Measurements from ENCODE around the gene COX6B1.
"Not testable (repeated sequence)": the region's sequence is repeated elsewhere in the genome, so short reads cannot be mapped to it uniquely, and the experiment has no call there.

The COX6B1 gene

GRCh38 chr19:35665604-35666003 lies 17.5 kb downstream of the COX6B1 start:
- no peak for DNase-seq (ENCODE audit: low read depth)

GRCh38 chr19:35666251-35666913 lies 18.3 kb downstream of the COX6B1 start, which contains the start of gene UPK1A:
TSS of gene UPK1A (plus strand) at chr19:35666517. CDS start at chr19:35666813, 296 bp downstream.
- DNase-seq (ENCODE audit: low read depth), result no peak

DNA sequence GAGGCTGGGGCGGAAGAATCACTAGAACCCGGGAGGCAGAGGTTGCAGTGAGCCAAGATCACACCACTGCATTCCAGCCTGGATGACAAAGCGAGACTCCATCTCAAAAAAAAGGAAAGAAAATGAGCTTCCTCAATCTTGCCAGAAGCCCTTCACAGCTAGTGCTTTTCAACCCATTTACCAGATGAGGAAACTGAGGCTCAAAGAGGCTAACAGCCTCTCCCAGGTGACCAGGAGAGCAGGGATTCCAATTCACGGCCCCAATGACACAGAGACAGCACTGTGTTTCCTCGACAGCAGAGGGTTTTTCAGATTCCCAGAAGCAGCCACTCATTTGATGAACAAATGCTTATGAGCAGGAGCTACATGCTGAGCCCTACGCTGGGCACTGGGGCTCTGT lies 21.4 kb downstream of the COX6B1 start:
- no peak for DNase-seq (ENCODE audit: low read depth)

DNA sequence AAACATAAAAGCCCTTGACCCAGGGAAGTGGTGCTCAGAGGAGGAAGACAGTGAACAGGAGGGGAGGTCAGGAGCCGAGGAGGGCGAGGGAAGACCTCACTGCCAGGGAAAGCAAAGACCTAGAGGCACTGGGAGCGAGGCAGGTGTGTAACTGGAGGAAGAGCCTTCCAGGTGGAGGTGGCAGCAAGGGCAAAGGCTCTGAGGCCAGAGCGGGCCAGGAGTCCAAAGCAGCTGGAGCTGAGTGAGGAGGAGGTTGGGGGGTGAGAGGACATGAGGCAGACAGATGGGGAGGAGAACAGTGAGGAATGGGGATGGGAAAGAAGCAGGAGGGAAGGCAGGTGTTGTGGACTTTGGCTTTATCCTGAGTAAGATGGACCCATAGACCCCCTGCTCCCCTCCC lies 21.9 kb downstream of the COX6B1 start:
- DNase-seq (ENCODE audit: low read depth), result no peak

DNA sequence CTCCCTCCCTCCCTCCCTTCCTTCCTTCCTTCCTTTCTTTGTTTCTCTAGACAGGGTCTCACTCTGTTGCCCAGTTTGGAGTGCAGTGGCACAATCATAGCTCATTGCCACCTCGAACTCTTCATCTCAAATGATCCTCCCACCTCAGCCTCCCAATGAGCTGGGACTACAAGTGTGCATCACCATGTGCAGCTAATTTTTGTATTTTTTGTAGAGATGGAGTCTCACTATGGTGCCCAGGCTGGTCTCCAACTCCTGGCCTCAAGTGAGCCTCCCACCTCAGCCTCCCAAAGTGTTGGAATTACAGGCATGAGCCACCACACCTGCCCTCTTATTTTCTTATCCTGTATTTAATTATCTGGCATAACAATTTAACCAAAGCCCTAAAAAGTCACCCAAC lies 22.6 kb downstream of the COX6B1 start:
- DNase-seq (ENCODE audit: low read depth), result no peak

- no peak for DNase-seq (ENCODE audit: low read depth)
Observed at GRCh38 chr19:35671818-35672217, 23.7 kb downstream of the COX6B1 start.

DNA sequence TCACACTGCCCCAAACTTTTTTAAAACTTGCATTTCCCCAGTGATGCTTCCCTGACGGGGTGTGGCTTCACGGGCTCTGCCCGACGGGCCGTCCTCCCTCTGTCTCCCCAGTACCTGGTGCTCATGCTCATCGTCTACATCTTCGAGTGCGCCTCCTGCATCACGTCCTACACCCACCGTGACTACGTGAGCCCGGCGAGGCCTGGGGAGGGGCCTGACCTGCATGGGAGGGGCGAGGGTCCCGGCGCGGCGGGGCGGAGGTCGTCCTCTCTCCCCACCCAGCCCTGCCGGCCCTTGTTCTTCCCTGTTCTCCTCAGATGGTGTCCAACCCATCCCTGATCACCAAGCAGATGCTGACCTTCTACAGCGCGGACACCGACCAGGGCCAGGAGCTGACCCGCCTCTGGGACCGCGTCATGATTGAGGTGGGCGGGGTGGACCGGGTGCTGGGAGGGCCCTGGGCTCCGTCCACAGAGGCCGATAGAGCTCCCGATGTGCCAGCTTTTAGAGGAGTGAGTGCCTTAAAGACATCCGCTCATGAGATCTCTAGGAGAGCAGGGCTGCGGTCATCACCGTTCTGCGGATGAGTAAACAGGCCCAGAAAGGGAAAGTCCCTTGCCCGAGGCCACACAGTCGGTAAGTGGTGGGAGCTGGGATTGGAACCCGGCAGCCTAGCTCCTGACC lies 25.1 kb downstream of the COX6B1 start:
- DNase-seq (ENCODE audit: low read depth), result peak; percentile 89

GRCh38 chr19:35675589-35676140 lies 27.5 kb downstream of the COX6B1 start:
- no peak for DNase-seq (ENCODE audit: low read depth)

DNA sequence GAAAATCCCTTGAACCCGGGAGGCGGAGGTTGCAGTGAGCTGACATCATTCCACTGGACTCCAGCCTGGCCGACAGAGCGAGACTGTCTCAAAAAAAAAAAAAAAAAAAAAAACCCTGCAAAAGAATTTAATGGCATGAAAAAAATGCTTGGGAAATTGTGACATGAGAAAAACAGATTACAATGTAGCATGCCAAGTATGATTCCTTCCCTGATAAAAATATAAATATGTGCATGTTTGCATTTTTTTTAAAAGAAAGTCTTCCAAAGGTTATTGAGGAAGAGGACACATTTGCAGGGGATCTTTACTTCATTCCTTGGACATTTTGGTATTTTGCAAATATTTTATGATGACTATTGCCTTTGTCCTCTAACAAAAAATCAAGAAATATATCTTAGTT lies 41.7 kb downstream of the COX6B1 start:
- no peak for DNase-seq (ENCODE audit: low read depth)

DNA sequence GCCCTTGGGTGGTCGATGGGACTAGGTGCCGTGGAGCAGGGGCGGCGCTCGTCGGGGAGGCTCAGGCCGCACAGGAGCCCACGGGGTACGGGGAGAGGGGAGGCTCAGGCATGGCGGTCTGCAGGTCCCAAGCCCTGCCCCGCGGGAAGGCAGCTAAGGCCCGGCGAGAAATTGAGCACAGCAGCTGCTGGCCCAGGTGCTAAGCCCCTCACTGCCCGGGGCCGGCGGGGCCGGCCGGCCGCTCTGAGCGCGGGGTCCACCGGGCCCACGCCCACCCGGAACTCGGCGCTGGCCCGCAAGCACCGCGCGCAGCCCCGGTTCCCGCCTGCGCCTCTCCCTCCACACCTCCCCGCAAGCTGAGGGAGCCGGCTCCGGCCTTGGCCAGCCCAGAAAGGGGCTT lies 43.0 kb downstream of the COX6B1 start:
- not testable (repeated sequence) for DNase-seq (ENCODE audit: low read depth)

GRCh38 chr19:35692010-35692409 lies 43.9 kb downstream of the COX6B1 start:
- no peak for DNase-seq (ENCODE audit: low read depth)

DNA sequence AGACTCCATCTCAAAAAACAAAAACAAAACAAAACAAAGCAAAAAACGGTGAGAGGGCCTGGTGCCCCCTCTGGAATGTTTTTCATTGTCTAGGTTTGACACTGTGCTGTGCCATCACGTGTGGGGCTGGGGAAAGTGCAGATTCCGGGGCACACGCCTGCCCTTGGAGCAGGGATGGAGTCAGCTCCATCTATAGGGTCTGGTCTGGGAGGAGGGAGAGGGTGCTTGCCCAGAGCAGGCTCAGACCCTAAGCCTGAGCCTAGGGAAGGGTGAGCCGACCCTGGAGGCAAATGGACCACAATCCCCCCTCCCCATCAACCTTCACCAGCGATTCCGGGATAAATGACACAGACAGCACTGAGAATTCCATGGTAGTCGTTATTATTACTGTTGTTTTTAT lies 45.3 kb downstream of the COX6B1 start:
- DNase-seq (ENCODE audit: low read depth), result no peak

DNA sequence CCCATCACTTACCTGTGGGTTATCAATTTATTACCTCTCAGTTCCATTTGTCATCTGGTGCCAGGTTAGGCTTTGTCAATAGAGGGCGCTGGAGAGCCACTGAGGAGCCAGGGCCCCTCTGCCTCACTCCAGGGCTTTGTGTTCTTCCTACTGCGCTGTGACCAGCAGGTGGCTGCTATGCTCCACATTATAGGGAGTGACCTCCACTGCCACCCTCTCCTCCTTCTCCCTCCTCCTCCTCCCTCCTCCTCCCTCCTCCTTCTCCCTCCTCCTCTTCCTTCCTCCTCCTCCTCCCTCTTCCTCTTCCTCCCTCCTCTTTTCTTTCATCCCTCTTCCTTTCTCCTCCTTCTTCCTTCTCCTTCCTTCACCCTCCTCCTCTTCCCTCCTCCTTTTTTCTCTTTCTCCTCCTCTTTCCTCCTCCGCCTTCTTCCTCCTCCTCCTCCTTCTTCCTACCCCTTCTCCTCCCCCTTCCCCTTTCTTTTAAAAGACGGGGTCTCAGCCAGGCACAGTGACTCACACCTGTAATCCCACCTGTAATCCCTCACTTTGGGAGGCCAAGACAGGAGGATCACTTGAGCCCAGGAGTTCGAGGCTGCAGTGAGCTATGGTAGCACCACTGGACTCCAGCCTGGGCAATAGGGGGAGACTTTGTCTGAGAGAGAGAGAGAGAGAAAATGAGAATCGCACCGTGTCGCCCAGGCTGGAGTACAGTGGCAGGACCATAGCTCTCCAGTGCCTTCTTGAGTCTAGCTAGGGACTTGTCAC lies 45.9 kb downstream of the COX6B1 start:
- peak; percentile 88 for DNase-seq (ENCODE audit: low read depth)

- DNase-seq (ENCODE audit: low read depth), result no peak
Observed at GRCh38 chr19:35695895-35696422, 47.8 kb downstream of the COX6B1 start.

GRCh38 chr19:35696835-35697234 lies 48.7 kb downstream of the COX6B1 start:
- no peak for DNase-seq (ENCODE audit: low read depth)

DNA sequence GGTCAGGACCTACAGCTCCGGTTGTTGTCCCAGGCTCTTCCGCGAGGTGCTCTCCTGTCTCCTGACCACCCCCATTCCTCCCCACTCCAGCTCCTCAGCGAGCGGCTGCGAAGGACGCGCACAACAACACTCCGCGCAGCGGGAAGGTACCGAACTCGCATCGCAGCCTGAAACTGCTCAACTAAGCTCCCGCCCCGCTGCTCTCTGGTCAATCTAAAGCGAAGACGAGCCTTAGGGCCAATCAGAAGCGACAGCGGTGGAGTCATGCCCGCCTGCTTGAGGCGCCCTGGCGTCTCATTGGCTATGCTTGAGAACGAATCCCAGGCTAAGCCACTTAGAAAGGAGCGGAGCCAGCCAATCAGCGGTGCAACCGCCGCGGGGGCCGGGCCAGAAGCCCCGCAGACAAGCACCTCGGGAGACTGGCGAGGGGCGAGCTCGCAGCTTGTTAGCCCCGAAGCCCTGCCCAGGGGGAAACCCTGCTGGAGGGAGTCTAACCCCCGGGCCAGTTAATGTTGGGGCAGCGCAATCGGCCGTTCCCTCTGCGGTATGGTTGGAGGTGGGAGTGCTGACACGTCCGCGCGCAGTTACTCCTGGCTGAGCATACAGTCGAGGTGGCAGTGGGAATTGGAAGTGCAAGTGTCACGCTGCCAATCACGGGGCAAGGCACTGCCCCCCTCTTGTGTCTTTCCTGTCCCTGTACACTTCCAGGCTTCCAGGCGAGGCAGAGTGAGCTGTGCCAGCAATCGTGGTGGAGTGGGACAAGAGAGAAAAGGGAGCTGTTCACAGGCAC lies 54.3 kb downstream of the COX6B1 start:
- DNase-seq (ENCODE audit: low read depth), result peak; percentile 98

GRCh38 chr19:35703343-35703742 lies 55.2 kb downstream of the COX6B1 start:
- DNase-seq (ENCODE audit: low read depth), result no peak

DNA sequence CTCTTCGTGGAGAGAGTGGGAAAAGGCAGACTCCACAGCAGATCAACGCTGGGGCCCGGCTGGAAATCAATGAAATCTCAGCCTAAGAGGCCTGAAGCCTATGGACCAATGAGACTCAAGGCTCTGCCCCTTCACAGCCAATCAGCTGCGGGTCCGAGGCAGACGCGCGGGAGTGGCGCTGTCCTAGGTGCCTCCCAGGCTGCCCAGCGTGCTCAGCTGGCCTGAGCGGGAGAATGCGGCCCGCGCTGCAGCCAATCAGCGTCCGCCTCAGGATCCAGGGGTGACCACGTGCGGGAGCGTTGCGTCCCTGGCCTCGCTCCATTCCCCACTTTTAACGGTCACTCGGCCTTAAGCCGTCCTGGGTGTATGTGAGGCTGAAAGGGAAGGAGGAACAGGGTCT lies 56.1 kb downstream of the COX6B1 start, which contains the start of gene ZBTB32:
Gene ZBTB32, plus strand, starts transcription at position 341 of the 400 bp plus-strand sequence. CDS start 10,069 bp downstream, outside the sequence.
- DNase-seq (ENCODE audit: low read depth), result peak; percentile 39
